C4-2B (cell line): Measurements from ENCODE around the gene DEFB114.

Experiments
- ZFX ChIP-seq: fragments of 450-650 bp; IDR thresholded peaks from 2 replicates; pipeline ENCODE4 v1.6.1; 2017
- TF ChIP-seq, protein P1 (sequence below): fragments of 450-650 bp; conservative IDR thresholded peaks from 2 replicates; pipeline ENCODE4 v1.5.1; 2017; ENCODE audit warnings: mild to moderate bottlenecking

- TF ChIP-seq, protein P1, sequence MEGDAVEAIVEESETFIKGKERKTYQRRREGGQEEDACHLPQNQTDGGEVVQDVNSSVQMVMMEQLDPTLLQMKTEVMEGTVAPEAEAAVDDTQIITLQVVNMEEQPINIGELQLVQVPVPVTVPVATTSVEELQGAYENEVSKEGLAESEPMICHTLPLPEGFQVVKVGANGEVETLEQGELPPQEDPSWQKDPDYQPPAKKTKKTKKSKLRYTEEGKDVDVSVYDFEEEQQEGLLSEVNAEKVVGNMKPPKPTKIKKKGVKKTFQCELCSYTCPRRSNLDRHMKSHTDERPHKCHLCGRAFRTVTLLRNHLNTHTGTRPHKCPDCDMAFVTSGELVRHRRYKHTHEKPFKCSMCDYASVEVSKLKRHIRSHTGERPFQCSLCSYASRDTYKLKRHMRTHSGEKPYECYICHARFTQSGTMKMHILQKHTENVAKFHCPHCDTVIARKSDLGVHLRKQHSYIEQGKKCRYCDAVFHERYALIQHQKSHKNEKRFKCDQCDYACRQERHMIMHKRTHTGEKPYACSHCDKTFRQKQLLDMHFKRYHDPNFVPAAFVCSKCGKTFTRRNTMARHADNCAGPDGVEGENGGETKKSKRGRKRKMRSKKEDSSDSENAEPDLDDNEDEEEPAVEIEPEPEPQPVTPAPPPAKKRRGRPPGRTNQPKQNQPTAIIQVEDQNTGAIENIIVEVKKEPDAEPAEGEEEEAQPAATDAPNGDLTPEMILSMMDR = no peak
- TF ChIP-seq ZFX = no peak
Measured at GRCh38 chr6:49988900-49989299, 24.9 kb upstream of the DEFB114 start.
